GM19395 (cell line): ENCODE data around the gene SPTLC1.
A peak's percentile ranks its signal among the peaks of the same experiment; 100 is the strongest.

Source experiments
- ATAC-seq: cut with Tn5 transposase; IDR thresholded peaks from one replicate; pipeline ENCODE4 v1.9.1; 2021; ENCODE audit warnings: mild to moderate bottlenecking, moderate library complexity; ENCODE audit not compliant: unreplicated experiment

Gene SPTLC1

DNA sequence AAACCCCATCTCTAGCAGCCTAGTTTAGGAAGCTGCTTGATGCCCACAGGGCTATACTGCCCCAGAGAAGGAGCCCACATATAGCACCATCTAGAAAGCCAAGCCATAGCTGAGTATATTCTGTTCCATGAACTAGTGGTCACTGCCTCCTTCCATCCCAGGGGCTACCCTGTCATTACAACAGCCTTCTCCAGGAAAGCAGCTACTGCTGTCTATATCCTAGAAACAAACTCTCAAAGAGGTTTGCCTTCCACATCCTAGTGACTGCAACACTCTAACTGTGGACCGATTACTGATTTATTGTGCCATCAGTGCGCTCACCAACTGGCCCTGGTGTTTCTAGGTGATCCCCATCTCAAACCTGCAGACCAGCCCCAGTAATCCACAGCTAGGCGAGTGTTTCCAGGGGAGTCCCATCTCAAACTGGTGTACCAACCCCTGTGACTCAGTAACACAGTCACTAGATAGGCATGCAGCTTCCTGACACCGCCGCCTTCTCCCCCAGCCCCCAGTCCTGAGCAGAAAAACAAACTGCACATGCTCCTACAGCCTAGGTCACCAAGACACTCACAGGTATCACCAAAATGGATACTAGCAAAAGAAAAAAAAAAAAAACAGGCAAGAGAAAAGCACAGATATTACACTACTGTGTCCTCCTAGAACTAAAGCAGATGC, 14.8 kb downstream of the SPTLC1 start:
- no peak for ATAC-seq

DNA sequence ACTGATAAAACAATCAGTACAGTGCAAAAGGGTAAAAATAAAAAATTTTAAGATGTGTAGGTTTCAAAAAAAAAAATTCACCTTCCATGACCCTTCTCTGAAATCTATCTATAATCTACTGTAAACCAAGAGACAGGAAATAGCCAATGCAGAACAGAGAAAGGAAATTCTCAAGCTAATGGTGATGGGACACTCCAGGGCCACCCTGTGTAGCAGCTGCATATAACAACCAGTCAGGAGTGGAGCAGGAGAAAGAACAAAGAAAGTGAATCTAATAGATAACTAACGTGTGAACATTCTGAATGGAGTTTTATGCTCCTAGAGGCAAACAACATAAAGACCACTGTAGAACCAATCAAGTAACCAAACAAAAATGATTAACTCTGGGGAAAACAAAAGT, 16.6 kb downstream of the SPTLC1 start:
- ATAC-seq: peak; percentile 84

GRCh38 chr9:92097997-92098482, 17.2 kb downstream of the SPTLC1 start:
- ATAC-seq: no peak

- no peak for ATAC-seq
Observed at GRCh38 chr9:92095236-92095635, 20.0 kb downstream of the SPTLC1 start.

DNA sequence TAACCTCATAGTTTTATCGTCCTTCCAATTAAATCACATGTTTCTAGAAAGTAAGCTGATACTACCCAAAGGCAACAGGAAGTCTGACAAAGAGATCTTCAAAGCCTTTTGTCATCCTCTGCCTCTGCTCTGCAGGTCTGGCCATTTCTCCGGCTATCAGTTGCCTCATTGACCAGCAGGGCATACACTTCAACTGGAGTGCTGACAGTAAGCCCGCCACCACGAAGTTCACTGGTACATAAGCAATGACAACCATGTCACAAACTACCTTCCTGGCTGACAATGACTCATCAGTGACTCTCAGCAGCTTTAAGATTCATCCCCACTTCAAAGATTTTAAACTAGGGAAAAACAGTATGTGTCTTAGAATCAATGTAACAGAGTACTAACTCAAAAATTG, 20.6 kb downstream of the SPTLC1 start:
- no peak for ATAC-seq

GRCh38 chr9:92077888-92078287, 37.3 kb downstream of the SPTLC1 start:
- ATAC-seq: no peak

DNA sequence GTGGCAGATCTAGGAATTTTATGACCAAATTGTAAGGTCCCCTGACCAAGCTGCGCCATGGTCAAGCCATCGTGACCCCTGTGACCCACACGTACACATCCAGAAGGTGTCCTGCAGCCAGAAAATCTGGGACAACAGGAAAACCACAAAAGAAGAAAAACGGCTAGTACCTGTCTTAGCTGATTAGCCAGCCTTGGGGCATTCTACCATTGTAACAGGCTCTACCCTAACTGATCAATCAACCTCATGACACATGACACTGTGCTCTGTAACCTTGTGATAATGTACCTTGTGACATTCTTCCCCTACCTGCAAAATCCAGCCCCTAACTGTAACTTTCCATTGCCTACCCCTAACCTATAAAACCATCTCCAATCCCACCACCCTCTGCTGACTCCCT, 43.6 kb downstream of the SPTLC1 start:
- ATAC-seq: no peak

GRCh38 chr9:92066168-92066567, 49.0 kb downstream of the SPTLC1 start:
- ATAC-seq: no peak

GRCh38 chr9:92064711-92065110, 50.5 kb downstream of the SPTLC1 start:
- ATAC-seq: no peak

GRCh38 chr9:92061184-92061583, 54.0 kb downstream of the SPTLC1 start:
- ATAC-seq: no peak

GRCh38 chr9:92059661-92060060, 55.6 kb downstream of the SPTLC1 start:
- no peak for ATAC-seq

DNA sequence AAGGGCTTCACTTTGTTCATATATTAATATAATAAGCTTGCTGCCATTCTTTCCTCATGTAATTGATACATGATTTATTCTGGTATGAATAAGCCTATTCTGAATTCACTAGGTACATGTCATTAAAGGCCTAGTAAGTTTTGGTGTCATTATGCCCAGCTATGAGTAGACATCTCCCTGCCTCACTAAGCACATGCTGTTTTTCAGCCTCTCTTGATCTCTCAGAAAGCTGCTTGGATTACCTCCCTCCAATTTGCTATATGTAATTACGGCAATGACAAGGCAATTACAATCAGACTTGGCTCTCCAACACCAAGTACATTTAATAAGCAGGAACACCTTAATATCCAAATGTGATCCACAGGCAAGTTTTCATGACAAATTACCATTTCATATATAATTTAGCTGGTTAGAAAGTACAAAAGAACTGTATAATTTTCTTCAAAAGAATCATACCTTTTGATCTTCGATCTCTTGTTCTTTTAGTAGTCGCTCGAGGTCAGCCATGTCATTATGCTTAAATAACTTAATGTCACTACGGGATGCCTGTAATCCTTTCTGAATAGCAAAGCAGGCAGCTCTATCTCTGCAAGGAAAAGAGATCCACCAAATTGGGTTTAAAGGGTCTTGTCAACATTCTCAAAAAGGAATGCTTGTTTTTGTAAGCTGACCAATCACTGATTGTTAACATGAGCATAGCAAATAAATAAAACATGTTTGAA, 56.3 kb downstream of the SPTLC1 start:
- no peak for ATAC-seq

GRCh38 chr9:92058026-92058425, 57.2 kb downstream of the SPTLC1 start:
- ATAC-seq: no peak

GRCh38 chr9:92057226-92057625, 58.0 kb downstream of the SPTLC1 start:
- ATAC-seq: no peak

GRCh38 chr9:92055624-92056023, 59.6 kb downstream of the SPTLC1 start:
- ATAC-seq: no peak

DNA sequence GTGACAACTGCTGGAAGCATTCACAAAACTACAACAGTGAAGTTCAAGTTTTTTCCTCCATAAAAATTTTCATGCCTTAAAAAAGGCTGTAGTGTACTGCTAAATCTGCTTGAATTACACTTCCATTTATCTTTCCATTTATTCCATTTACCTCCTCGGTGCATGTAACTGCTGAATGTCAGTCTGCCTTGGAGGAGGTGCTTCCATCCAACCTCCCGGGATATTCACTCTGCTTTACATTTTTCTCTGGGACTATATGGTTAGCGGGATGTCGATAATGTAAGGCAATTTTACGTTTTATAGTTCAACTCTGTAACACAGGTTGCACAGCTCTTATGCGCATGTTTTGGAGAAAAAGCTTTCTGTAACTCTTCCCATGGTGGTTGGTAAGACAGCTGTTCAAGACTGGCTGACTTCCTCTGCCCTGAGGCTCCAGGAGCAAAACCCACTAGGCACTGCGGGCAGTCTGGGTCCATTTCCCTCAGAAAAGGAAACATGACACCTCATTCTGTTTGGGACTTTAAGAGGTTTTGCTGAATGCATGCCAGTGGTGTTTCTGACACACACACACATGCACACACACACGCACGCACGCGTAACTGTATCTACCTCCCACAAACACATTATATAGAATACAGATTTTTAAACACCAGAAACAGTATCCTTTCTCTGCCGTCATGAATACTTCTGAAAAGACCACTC, 66.1 kb downstream of the SPTLC1 start:
- ATAC-seq: no peak

GRCh38 chr9:92047500-92047899, 67.7 kb downstream of the SPTLC1 start:
- no peak for ATAC-seq

- no peak for ATAC-seq
Observed at GRCh38 chr9:92046676-92047075, 68.5 kb downstream of the SPTLC1 start.

GRCh38 chr9:92044936-92045335, 70.3 kb downstream of the SPTLC1 start:
- no peak for ATAC-seq

GRCh38 chr9:92043002-92043401, 72.2 kb downstream of the SPTLC1 start:
- ATAC-seq: no peak

- ATAC-seq: no peak
Observed at GRCh38 chr9:92042260-92042659, 73.0 kb downstream of the SPTLC1 start.

DNA sequence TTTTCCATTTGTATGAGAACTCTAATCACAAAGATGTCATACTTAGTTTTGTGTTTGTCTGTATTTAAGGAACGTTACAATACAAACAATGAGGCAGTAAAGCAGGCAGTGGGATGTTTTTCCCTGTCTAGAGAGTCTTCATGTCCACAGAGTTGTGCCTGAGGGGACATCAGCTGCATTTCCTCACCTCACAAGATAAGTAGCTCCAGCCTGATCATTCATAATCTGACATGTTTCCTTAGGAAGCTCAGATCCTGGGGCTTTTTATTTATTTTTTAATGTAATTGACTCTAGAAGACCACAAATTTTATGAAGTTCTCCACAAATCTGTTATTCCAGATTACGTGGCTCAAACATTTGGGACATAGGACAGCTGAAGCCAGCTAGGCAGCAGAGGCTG, 78.5 kb downstream of the SPTLC1 start:
- no peak for ATAC-seq
